H1 (cell line): ENCODE data around the gene SPATS2L. TPM values are rescaled to one million over a fixed set of nuclear protein-coding genes. Genes with fewer than 3 reads are reported as not detected.

Experiments
- ASH2L ChIP-seq: fragments of 200-600, 300-600 bp; sonication (generic); IDR thresholded peaks from one replicate; pipeline ENCODE4 v1.7.1; 2017; ENCODE audit warnings: low read length
- CHD7 ChIP-seq: fragments of 300-600 bp; sonication (generic); IDR thresholded peaks from 2 replicates; pipeline ENCODE4 v1.7.1; 2012; ENCODE audit warnings: low read length, moderate library complexity, mild to moderate bottlenecking, inconsistent platforms; ENCODE audit not compliant: insufficient replicate concordance
- EZH2 ChIP-seq: fragments of 200-600 bp; sonication (generic); IDR thresholded peaks from 2 replicates; pipeline ENCODE4 v1.7.1; 2012; ENCODE audit warnings: low read depth, mild to moderate bottlenecking, moderate library complexity, low read length, inconsistent platforms; ENCODE audit not compliant: severe bottlenecking
- KDM1A ChIP-seq: fragments of 200-600, 300-600 bp; sonication (generic); IDR thresholded peaks from 2 replicates; pipeline ENCODE4 v1.7.1; 2016; ENCODE audit warnings: mild to moderate bottlenecking, low read length, borderline replicate concordance
- KDM4A ChIP-seq: IDR thresholded peaks from one replicate; pipeline ENCODE4 v1.7.1; 2012; ENCODE audit warnings: low read depth, mild to moderate bottlenecking, moderate library complexity, low read length, inconsistent platforms; ENCODE audit not compliant: severe bottlenecking
- MAX ChIP-seq: IDR thresholded peaks from 2 replicates; pipeline ENCODE4 v1.6.1; 2012; ENCODE audit warnings: inconsistent platforms
- POU5F1 ChIP-seq: IDR thresholded peaks from 2 replicates; pipeline ENCODE4 v1.6.1; 2011; ENCODE audit warnings: low read depth, mild to moderate bottlenecking, low read length, moderate library complexity
- SIRT6 ChIP-seq: IDR thresholded peaks from one replicate; pipeline ENCODE4 v1.7.1; 2012; ENCODE audit warnings: low read length, inconsistent platforms
- SP4 ChIP-seq: IDR thresholded peaks from 2 replicates; pipeline ENCODE4 v1.6.1; 2012; ENCODE audit warnings: low read length, inconsistent platforms
- TAF1 ChIP-seq: IDR thresholded peaks from 2 replicates; pipeline ENCODE4 v1.6.1; 2011; ENCODE audit warnings: mild to moderate bottlenecking, low read depth, low read length
- YY1 ChIP-seq: IDR thresholded peaks from 2 replicates; pipeline ENCODE4 v1.6.1; 2011; ENCODE audit warnings: low read depth, mild to moderate bottlenecking, low read length
- polyA plus RNA-seq, 7 experiments: library from polyadenylated mRNA; depleted of rRNA in 3 of 7; stranded (reverse) in 5 of 7; unstranded in 2 of 7; fragments of >200 nt in 5 of 7; fragments of 200-250 nt in 2 of 7; gene quantifications; 1 replicate in 5 of 7; 2 replicates in 1 of 7; 4 replicates in 1 of 7; pipeline versions ENCODE4 v1.2.1 to v1.2.3, GENCODE V29; 2011 to 2013; ENCODE audit warnings: missing spikeins in 2 of 7, mixed read lengths in 2 of 7
- total RNA-seq: library from RNA; stranded (reverse); fragmentation: NEBNext Ultra II Directional; extraction: Animal tissue kit (Norgen Biotek cat#: 25700); gene quantifications from 2 replicates; pipeline ENCODE4 v1.2.1, GENCODE V29; 2021

SPATS2L gene
- total and polyA plus RNA-seq, 2 of the 8 experiments (the other 6 are each of a cell fraction or from before 2014, with no cell fraction given), result 67.3 to 189 TPM

GRCh38 chr2:200356321-200356720, 49.8 kb downstream of the SPATS2L start (continued):
- TF ChIP-seq CHD7 (no peak), TAF1 (no peak), POU5F1 (no peak), EZH2 (no peak), KDM1A (no peak), ASH2L (no peak), KDM4A (no peak), MAX (no peak), SIRT6 (no peak), YY1 (no peak), SP4 (no peak)
